ENCODE data around the gene MPV17L. TPM values are rescaled to one million over a fixed set of nuclear protein-coding genes. Genes with fewer than 3 reads are reported as not detected.
"Not testable (repeated sequence)": the region's sequence is repeated elsewhere in the genome, so short reads cannot be mapped to it uniquely, and the experiment has no call there.

The MPV17L gene
- total RNA-seq, 1 experiment from 2014 or later: 6.4 TPM

GRCh38 chr16:15404792-15405191 lies 9.2 kb downstream of the MPV17L start:
- WGBS (ENCODE audit: extremely low coverage, insufficient read length, low lambda C conversion rate): no CpG with 5 or more reads among the region's 4 CpGs

GRCh38 chr16:15407756-15408155 lies 12.2 kb downstream of the MPV17L start:
- not testable (repeated sequence) for H3K4ac ChIP-seq (ENCODE audit: low read depth, low read length); H3K9me3 ChIP-seq (ENCODE audit: control insufficient read depth, low read depth, low read length); H2BK20ac ChIP-seq (ENCODE audit: low read depth, low read length, poor library complexity, severe bottlenecking); H3K14ac ChIP-seq (ENCODE audit: insufficient read depth, low read length); H4K5ac ChIP-seq (ENCODE audit: insufficient read length, low read depth, low read length); H2BK12ac ChIP-seq (ENCODE audit: insufficient read length, low read depth, low read length); H2AFZ ChIP-seq (ENCODE audit: low read length); H3K9ac ChIP-seq (ENCODE audit: extremely low read depth, insufficient read length, low read length); H3K27ac Mint-ChIP-seq; H3K4me3 Mint-ChIP-seq; DNase-seq; H3K79me1 ChIP-seq (ENCODE audit: insufficient read depth, low read depth, low read length, poor library complexity, severe bottlenecking); H3K23ac ChIP-seq (ENCODE audit: insufficient read length, low read depth, low read length); H4K8ac ChIP-seq (replicated peaks; ENCODE audit: insufficient read length, low read depth, low read length); H3K4me2 ChIP-seq (ENCODE audit: insufficient read depth, insufficient read length, low read length); H3K27me3 Mint-ChIP-seq (ENCODE audit: low read depth); H3K9me3 Mint-ChIP-seq; H2BK5ac ChIP-seq (ENCODE audit: insufficient read length, low read length); H3K79me2 ChIP-seq (ENCODE audit: insufficient read depth, low read length); H3T11ph ChIP-seq (ENCODE audit: low read length); H3K4me1 ChIP-seq (ENCODE audit: insufficient read depth, low read length); H3K27ac ChIP-seq (ENCODE audit: insufficient read length, low read depth, low read length); H3K56ac ChIP-seq (ENCODE audit: insufficient read length, low read depth, low read length); H2AK5ac ChIP-seq (ENCODE audit: insufficient read length, low read length); H2BK15ac ChIP-seq (ENCODE audit: low read depth, low read length); H3K23me2 ChIP-seq (ENCODE audit: insufficient read length, low read depth, low read length, poor library complexity, severe bottlenecking); H3K27me3 ChIP-seq (ENCODE audit: insufficient read depth, low read length); H3K18ac ChIP-seq (ENCODE audit: insufficient read length, low read depth, low read length); H3K36me3 Mint-ChIP-seq (ENCODE audit: insufficient read depth in 1 of 3, low read depth in 3 of 3); H2BK120ac ChIP-seq (ENCODE audit: low read depth, low read length, poor library complexity, severe bottlenecking); H4K91ac ChIP-seq (ENCODE audit: insufficient read length, low read depth, low read length); H4K20me1 ChIP-seq (ENCODE audit: control insufficient read depth, insufficient read depth, insufficient read length)
- peaks cover 10 to 15% of the 10 kb centered on the region in 2 experiments for H3K4me1 Mint-ChIP-seq
- no CpG with 5 or more reads among the region's 4 CpGs for WGBS (ENCODE audit: extremely low coverage, insufficient read length, low lambda C conversion rate)

More at GRCh38 chr16:15404792-15405191, 9.2 kb downstream of the MPV17L start:
- no peaks in the 10 kb centered on the region for H3K27me3 ChIP-seq (ENCODE audit: insufficient read depth, low read length)
- H3K9me3 Mint-ChIP-seq: no peaks in the 10 kb centered on the region
- H3K36me3 Mint-ChIP-seq (ENCODE audit: insufficient read depth in 1 of 3, low read depth in 3 of 3): peaks cover 0 to 5% (median 5%) of the 10 kb centered on the region in 3 experiments; a peak in 2 of 7 replicates
- H3K18ac ChIP-seq (ENCODE audit: insufficient read length, low read depth, low read length): no peak overlapping the region
- no peak overlapping the region for H2BK20ac ChIP-seq (ENCODE audit: low read depth, low read length, poor library complexity, severe bottlenecking)
- H2BK15ac ChIP-seq (ENCODE audit: low read depth, low read length): no peak overlapping the region
- H3T11ph ChIP-seq (ENCODE audit: low read length): no peak overlapping the region
- no peak overlapping the region for H2AFZ ChIP-seq (ENCODE audit: low read length)
- no peak overlapping the region for H3K14ac ChIP-seq (ENCODE audit: insufficient read depth, low read length)
- H3K4ac ChIP-seq (ENCODE audit: low read depth, low read length): no peak overlapping the region
- no peaks in the 10 kb centered on the region for H3K79me1 ChIP-seq (ENCODE audit: insufficient read depth, low read depth, low read length, poor library complexity, severe bottlenecking)
- peak overlapping the region in 2 of 3 experiments; percentile 69 to 86; a peak in 3 of 7 replicates for H3K27ac Mint-ChIP-seq
- H3K4me3 Mint-ChIP-seq: no peak overlapping the region
- H4K5ac ChIP-seq (ENCODE audit: insufficient read length, low read depth, low read length): no peak overlapping the region
- no peak overlapping the region for H3K9ac ChIP-seq (ENCODE audit: extremely low read depth, insufficient read length, low read length)
- H4K91ac ChIP-seq (ENCODE audit: insufficient read length, low read depth, low read length): no peak overlapping the region
- no peak overlapping the region for H2BK12ac ChIP-seq (ENCODE audit: insufficient read length, low read depth, low read length)
- no peaks in the 10 kb centered on the region for H4K20me1 ChIP-seq (ENCODE audit: control insufficient read depth, insufficient read depth, insufficient read length)
- H3K23me2 ChIP-seq (ENCODE audit: insufficient read length, low read depth, low read length, poor library complexity, severe bottlenecking): no peaks in the 10 kb centered on the region
- H2AK5ac ChIP-seq (ENCODE audit: insufficient read length, low read length): no peak overlapping the region
- H3K27ac ChIP-seq (ENCODE audit: insufficient read length, low read depth, low read length): no peak overlapping the region
- no peaks in the 10 kb centered on the region for H3K79me2 ChIP-seq (ENCODE audit: insufficient read depth, low read length)
- peaks cover 8% of the 10 kb centered on the region; the same call in 1 of the 2 replicates for H3K4me1 ChIP-seq (ENCODE audit: insufficient read depth, low read length)
- no peak overlapping the region for H3K4me2 ChIP-seq (ENCODE audit: insufficient read depth, insufficient read length, low read length)
- peaks cover 21 to 25% of the 10 kb centered on the region in 2 experiments for H3K4me1 Mint-ChIP-seq
- H3K9me3 ChIP-seq (ENCODE audit: control insufficient read depth, low read depth, low read length): no peaks in the 10 kb centered on the region
- H2BK120ac ChIP-seq (ENCODE audit: low read depth, low read length, poor library complexity, severe bottlenecking): no peak overlapping the region
- TF ChIP-seq CTCF (conservative IDR thresholded peaks at IDR 0.05): no peak
- H4K8ac ChIP-seq (replicated peaks; ENCODE audit: insufficient read length, low read depth, low read length): no peak overlapping the region
- H2BK5ac ChIP-seq (ENCODE audit: insufficient read length, low read length): no peak overlapping the region
- no peaks in the 10 kb centered on the region for H3K27me3 Mint-ChIP-seq (ENCODE audit: low read depth)
- H3K56ac ChIP-seq (ENCODE audit: insufficient read length, low read depth, low read length): no peak overlapping the region
- no peak overlapping the region for H3K23ac ChIP-seq (ENCODE audit: insufficient read length, low read depth, low read length)
- no peak for DNase-seq
